ENCODE measurements around the gene ALKBH7. TPM values are rescaled to one million over a fixed set of nuclear protein-coding genes. Genes with fewer than 3 reads are reported as not detected.

ALKBH7 gene
- polyA plus RNA-seq: 100 to 1,000 TPM in 3 of 4 donors, 10 to 100 TPM in 1; 98.8 to 238 (median 164) TPM
- long read RNA-seq, donor 1: 0 reads
- long read RNA-seq, donor 2, transcript ALKBH7-201 (4 exons, 1,332 nt): major isoform, 46 of 52 reads
- long read RNA-seq, donor 2, partial matches to known transcripts: 6 of 52 reads
- long read RNA-seq, donor 2, other reads (novel, unspliced or antisense): 0 of 52 reads
- long read RNA-seq, donor 3, transcript ALKBH7-201 (4 exons, 1,332 nt): major isoform, 72 of 179 reads
- long read RNA-seq, donor 3, partial matches to known transcripts: 101 of 179 reads
- long read RNA-seq, donor 3, other reads (novel, unspliced or antisense): 5 of 179 reads
- long read RNA-seq, donor 4, transcript ALKBH7-201 (4 exons, 1,332 nt): major isoform, 5 of 5 reads
- long read RNA-seq, donor 4, partial matches to known transcripts: 0 of 5 reads
- long read RNA-seq, donor 4, other reads (novel, unspliced or antisense): 0 of 5 reads
- long read RNA-seq, donor 5, transcript ALKBH7-201 (4 exons, 1,332 nt): major isoform, 37 of 62 reads
- long read RNA-seq, donor 5, partial matches to known transcripts: 23 of 62 reads
- long read RNA-seq, donor 5, other reads (novel, unspliced or antisense): 0 of 62 reads
- long read RNA-seq, donor 6, transcript ALKBH7-201 (4 exons, 1,332 nt): major isoform, 77 of 92 reads
- long read RNA-seq, donor 6, partial matches to known transcripts: 13 of 92 reads
- long read RNA-seq, donor 6, other reads (novel, unspliced or antisense): 0 of 92 reads
- long read RNA-seq, donor 7, transcript ALKBH7-201 (4 exons, 1,332 nt): major isoform, 226 of 260 reads
- long read RNA-seq, donor 7, partial matches to known transcripts: 30 of 260 reads
- long read RNA-seq, donor 7, other reads (novel, unspliced or antisense): 0 of 260 reads
- long read RNA-seq, donor 8, transcript ALKBH7-201 (4 exons, 1,332 nt): major isoform, 9 of 9 reads
- long read RNA-seq, donor 8, partial matches to known transcripts: 0 of 9 reads
- long read RNA-seq, donor 8, other reads (novel, unspliced or antisense): 0 of 9 reads
- long read RNA-seq, donor 9, transcript ALKBH7-201 (4 exons, 1,332 nt): major isoform, 17 of 17 reads
- long read RNA-seq, donor 9, partial matches to known transcripts: 0 of 17 reads
- long read RNA-seq, donor 9, other reads (novel, unspliced or antisense): 0 of 17 reads
- long read RNA-seq, donor 10, transcript ALKBH7-201 (4 exons, 1,332 nt): major isoform, 86 of 99 reads
- long read RNA-seq, donor 10, partial matches to known transcripts: 8 of 99 reads
- long read RNA-seq, donor 10, other reads (novel, unspliced or antisense): 0 of 99 reads

- DNase-seq: peak; percentile 99 to 100
- peak; percentile 92 for FAIRE-seq
- Histone ChIP-seq H3K4me1 (ENCODE audit: control insufficient read depth in 3 of 3, insufficient read depth in 2 of 3, low read depth in 1 of 3, low read length in 2 of 3) (peaks cover 0 to 8% (median 0%) of the 10 kb centered on the region in 3 donors), H3K27ac (ENCODE audit: low read depth in 1 of 3, low read length in 2 of 3) (peak within 1 kb of the TSS; percentile 97 to 100 (median 98)), H3K9me3 (ENCODE audit: control insufficient read depth in 2 of 2, insufficient read depth in 1 of 2, low read depth in 1 of 2, low read length in 1 of 2) (no peaks in the 10 kb centered on the region), H3K27me3 (ENCODE audit: control insufficient read depth in 3 of 3, insufficient read depth in 3 of 3, low read length in 3 of 3) (no peaks in the 10 kb centered on the region), H3K36me3 (ENCODE audit: control insufficient read depth in 3 of 3, insufficient read depth in 2 of 3, low read depth in 1 of 3, low read length in 3 of 3) (peaks cover 5 to 47% (median 7%) of the 10 kb centered on the region in 3 donors), H3K4me3 (ENCODE audit: low read depth in 1 of 3, low read length in 3 of 3) (peak within 1 kb of the TSS; percentile 48 to 90 (median 83))
- 0 to 1% (median 0%) methylated on average over 40 to 47 of the region's 47 CpGs for WGBS, 3 donors
These were observed at the start of gene ALKBH7 for GRCh38 chr19:6372594-6373095. TSS of gene ALKBH7 (plus strand) at chr19:6372794. CDS start at chr19:6372821, 27 bp downstream.

DNA sequence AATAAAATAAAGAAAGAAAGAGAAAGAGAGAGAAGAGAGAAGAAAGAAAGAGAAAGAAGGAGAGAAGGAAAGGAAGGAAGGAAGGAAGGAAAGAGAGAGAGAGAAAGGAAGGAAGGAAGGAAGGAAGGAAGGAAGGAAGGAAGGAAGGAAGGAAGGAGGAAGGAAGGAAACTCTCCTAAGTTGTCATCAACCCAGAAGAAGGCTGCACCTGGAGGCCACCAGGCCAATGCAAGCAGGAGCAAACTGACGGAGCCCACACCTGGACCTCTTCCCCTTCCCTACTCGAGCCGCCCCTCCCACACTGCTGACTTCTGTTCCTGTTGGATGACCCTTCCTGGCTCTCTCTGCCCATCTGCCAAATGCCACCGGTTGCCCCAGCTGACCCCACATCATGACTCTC lies 47.8 kb upstream of the ALKBH7 start:
- Histone ChIP-seq H3K4me3 (ENCODE audit: low read depth in 1 of 3, low read length in 3 of 3) (no peak overlapping the region), H3K9me3 (ENCODE audit: control insufficient read depth in 2 of 2, insufficient read depth in 1 of 2, low read depth in 1 of 2, low read length in 1 of 2) (no peaks in the 10 kb centered on the region), H3K36me3 (ENCODE audit: control insufficient read depth in 3 of 3, insufficient read depth in 2 of 3, low read depth in 1 of 3, low read length in 3 of 3) (no peaks in the 10 kb centered on the region), H3K27me3 (ENCODE audit: control insufficient read depth in 3 of 3, insufficient read depth in 3 of 3, low read length in 3 of 3) (peaks cover 0 to 2% (median 0%) of the 10 kb centered on the region in 3 donors), H3K27ac (ENCODE audit: low read depth in 1 of 3, low read length in 2 of 3) (no peak overlapping the region), H3K4me1 (ENCODE audit: control insufficient read depth in 3 of 3, insufficient read depth in 2 of 3, low read depth in 1 of 3, low read length in 2 of 3) (no peaks in the 10 kb centered on the region)
- 48 to 58% (median 55%) methylated on average over 4 of the region's 4 CpGs for WGBS, 3 donors
- no peak for DNase-seq
- no peak for FAIRE-seq

- no peak for FAIRE-seq
These were observed 47.0 kb upstream of the ALKBH7 start for GRCh38 chr19:6325614-6326013.

GRCh38 chr19:6326815-6327214 lies 45.8 kb upstream of the ALKBH7 start:
- no peak overlapping the region for H3K27ac ChIP-seq (ENCODE audit: low read depth in 1 of 3, low read length in 2 of 3)
- H3K36me3 ChIP-seq (ENCODE audit: control insufficient read depth in 3 of 3, insufficient read depth in 2 of 3, low read depth in 1 of 3, low read length in 3 of 3): no peaks in the 10 kb centered on the region
- H3K4me3 ChIP-seq (ENCODE audit: low read depth in 1 of 3, low read length in 3 of 3): no peak overlapping the region
- DNase-seq (no peak), FAIRE-seq (no peak)
- WGBS, 3 donors: 82 to 87% (median 87%) methylated on average over 5 of the region's 5 CpGs
- no peaks in the 10 kb centered on the region for H3K4me1 ChIP-seq (ENCODE audit: control insufficient read depth in 3 of 3, insufficient read depth in 2 of 3, low read depth in 1 of 3, low read length in 2 of 3)
- H3K9me3 ChIP-seq (ENCODE audit: control insufficient read depth in 2 of 2, insufficient read depth in 1 of 2, low read depth in 1 of 2, low read length in 1 of 2): no peaks in the 10 kb centered on the region
- peaks cover 0 to 2% (median 0%) of the 10 kb centered on the region in 3 donors for H3K27me3 ChIP-seq (ENCODE audit: control insufficient read depth in 3 of 3, insufficient read depth in 3 of 3, low read length in 3 of 3)

More at GRCh38 chr19:6325614-6326013, 47.0 kb upstream of the ALKBH7 start:
- Histone ChIP-seq H3K27ac (ENCODE audit: low read depth in 1 of 3, low read length in 2 of 3) (no peak overlapping the region), H3K4me1 (ENCODE audit: control insufficient read depth in 3 of 3, insufficient read depth in 2 of 3, low read depth in 1 of 3, low read length in 2 of 3) (no peaks in the 10 kb centered on the region), H3K36me3 (ENCODE audit: control insufficient read depth in 3 of 3, insufficient read depth in 2 of 3, low read depth in 1 of 3, low read length in 3 of 3) (no peaks in the 10 kb centered on the region), H3K9me3 (ENCODE audit: control insufficient read depth in 2 of 2, insufficient read depth in 1 of 2, low read depth in 1 of 2, low read length in 1 of 2) (no peaks in the 10 kb centered on the region), H3K4me3 (ENCODE audit: low read depth in 1 of 3, low read length in 3 of 3) (no peak overlapping the region), H3K27me3 (ENCODE audit: control insufficient read depth in 3 of 3, insufficient read depth in 3 of 3, low read length in 3 of 3) (peaks cover 0 to 2% (median 0%) of the 10 kb centered on the region in 3 donors)
- WGBS, 3 donors: 54 to 81% (median 65%) methylated on average over 4 of the region's 4 CpGs
- no peak for DNase-seq

DNA sequence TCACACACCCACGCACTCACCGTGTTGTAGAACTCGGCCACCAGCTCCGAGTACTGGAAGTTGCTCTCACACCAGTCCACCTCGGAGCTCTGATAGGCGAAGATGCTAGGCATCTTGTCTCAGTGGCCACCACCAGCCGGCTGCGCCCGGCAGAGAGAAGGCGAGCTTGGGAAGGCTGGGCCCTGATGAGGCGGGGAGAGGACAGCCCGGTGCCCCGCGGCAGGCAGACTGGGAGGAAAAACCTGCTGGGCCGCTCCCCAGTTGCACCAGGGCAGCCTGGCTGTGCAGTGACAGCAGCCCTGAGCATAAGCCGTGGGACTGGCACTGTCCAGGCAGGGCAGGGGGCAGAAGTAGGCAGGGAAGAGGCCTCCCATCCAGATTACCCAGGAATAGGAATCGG lies 39.2 kb upstream of the ALKBH7 start, which contains the start of gene ACER1:
ACER1 (minus strand) TSS at position 174 of the 400 bp plus-strand sequence; CDS start at position 113, 61 bp downstream.
- H3K4me3 ChIP-seq (ENCODE audit: low read depth in 1 of 3, low read length in 3 of 3): no peak within 1 kb of the TSS
- H3K27me3 ChIP-seq (ENCODE audit: control insufficient read depth in 3 of 3, insufficient read depth in 3 of 3, low read length in 3 of 3): no peaks in the 10 kb centered on the region
- DNase-seq (no peak), FAIRE-seq (no peak)
- 51 to 76% (median 61%) methylated on average over 14 to 17 of the region's 17 CpGs for WGBS, 3 donors
- no peaks in the 10 kb centered on the region for H3K36me3 ChIP-seq (ENCODE audit: control insufficient read depth in 3 of 3, insufficient read depth in 2 of 3, low read depth in 1 of 3, low read length in 3 of 3)
- no peak within 1 kb of the TSS for H3K27ac ChIP-seq (ENCODE audit: low read depth in 1 of 3, low read length in 2 of 3)
- H3K4me1 ChIP-seq (ENCODE audit: control insufficient read depth in 3 of 3, insufficient read depth in 2 of 3, low read depth in 1 of 3, low read length in 2 of 3): no peaks in the 10 kb centered on the region
- no peaks in the 10 kb centered on the region for H3K9me3 ChIP-seq (ENCODE audit: control insufficient read depth in 2 of 2, insufficient read depth in 1 of 2, low read depth in 1 of 2, low read length in 1 of 2)

GRCh38 chr19:6334490-6335285 lies 37.9 kb upstream of the ALKBH7 start:
- H3K9me3 ChIP-seq (ENCODE audit: control insufficient read depth in 2 of 2, insufficient read depth in 1 of 2, low read depth in 1 of 2, low read length in 1 of 2): no peaks in the 10 kb centered on the region
- FAIRE-seq: peak; percentile 47
- WGBS, 3 donors: 80 to 87% (median 85%) methylated on average over 6 of the region's 6 CpGs
- H3K27ac ChIP-seq (ENCODE audit: low read depth in 1 of 3, low read length in 2 of 3): no peak overlapping the region
- H3K4me3 ChIP-seq (ENCODE audit: low read depth in 1 of 3, low read length in 3 of 3): no peak overlapping the region
- H3K4me1 ChIP-seq (ENCODE audit: control insufficient read depth in 3 of 3, insufficient read depth in 2 of 3, low read depth in 1 of 3, low read length in 2 of 3): no peaks in the 10 kb centered on the region
- no peaks in the 10 kb centered on the region for H3K36me3 ChIP-seq (ENCODE audit: control insufficient read depth in 3 of 3, insufficient read depth in 2 of 3, low read depth in 1 of 3, low read length in 3 of 3)
- no peak for DNase-seq
- no peaks in the 10 kb centered on the region for H3K27me3 ChIP-seq (ENCODE audit: control insufficient read depth in 3 of 3, insufficient read depth in 3 of 3, low read length in 3 of 3)

GRCh38 chr19:6340493-6341201 lies 31.9 kb upstream of the ALKBH7 start:
- H3K4me1 ChIP-seq (ENCODE audit: control insufficient read depth in 3 of 3, insufficient read depth in 2 of 3, low read depth in 1 of 3, low read length in 2 of 3): no peaks in the 10 kb centered on the region
- 57 to 69% (median 66%) methylated on average over 14 of the region's 14 CpGs for WGBS, 3 donors
- H3K9me3 ChIP-seq (ENCODE audit: control insufficient read depth in 2 of 2, insufficient read depth in 1 of 2, low read depth in 1 of 2, low read length in 1 of 2): no peaks in the 10 kb centered on the region
- DNase-seq (no peak), FAIRE-seq (no peak)
- H3K36me3 ChIP-seq (ENCODE audit: control insufficient read depth in 3 of 3, insufficient read depth in 2 of 3, low read depth in 1 of 3, low read length in 3 of 3): no peaks in the 10 kb centered on the region
- H3K27ac ChIP-seq (ENCODE audit: low read depth in 1 of 3, low read length in 2 of 3): no peak overlapping the region
- no peaks in the 10 kb centered on the region for H3K27me3 ChIP-seq (ENCODE audit: control insufficient read depth in 3 of 3, insufficient read depth in 3 of 3, low read length in 3 of 3)
- H3K4me3 ChIP-seq (ENCODE audit: low read depth in 1 of 3, low read length in 3 of 3): no peak overlapping the region

Data from small intestine (tissue), 16 donors.